Kidney (tissue), 14 donors: ENCODE data around the gene PPHLN1. TPM values are rescaled to one million over a fixed set of nuclear protein-coding genes. Genes with fewer than 3 reads are reported as not detected.

ENCODE experiments used
- DNase-seq, 5 donors: peaks; one replicate each; pipeline ENCODE4 v3.0.0-alpha.2; 2013 to 2020
- FAIRE-seq: peaks from 2 replicates; lab custom pipeline; 2012; peaks lifted over from hg19 to GRCh38; lab: Jason Lieb, UNC
- H3K27ac ChIP-seq, 2 donors: one replicate each; pipeline ENCODE4 v1.7.0; 2013; ENCODE audit warnings: low read depth in 2 of 2, low read length in 2 of 2, inconsistent platforms in 1 of 2
- H3K27me3 ChIP-seq: one replicate; pipeline ENCODE4 v1.7.1; 2013; ENCODE audit warnings: low read length, inconsistent platforms; ENCODE audit not compliant: control insufficient read depth, insufficient read depth
- H3K36me3 ChIP-seq, 3 donors: one replicate each; pipeline versions ENCODE4 v1.7.0 to v1.7.1; 2013; ENCODE audit warnings: low read length in 3 of 3, control low read depth in 1 of 3, inconsistent platforms in 1 of 3; ENCODE audit not compliant: insufficient read depth in 3 of 3, control insufficient read depth in 2 of 3
- H3K4me1 ChIP-seq, 3 donors: one replicate each; pipeline versions ENCODE4 v1.7.0 to v1.7.1; 2013; ENCODE audit warnings: low read length in 3 of 3, inconsistent platforms in 1 of 3, low read depth in 1 of 3; ENCODE audit not compliant: control insufficient read depth in 2 of 3, insufficient read depth in 2 of 3
- H3K4me3 ChIP-seq, 3 donors: one replicate each; pipeline versions ENCODE4 v1.7.0 to v1.8.1; 2013; ENCODE audit warnings: low read length in 3 of 3, control low read depth in 1 of 3, inconsistent platforms in 1 of 3
- H3K9ac ChIP-seq, 3 donors: one replicate each; pipeline versions ENCODE4 v1.7.0 to v1.7.1; 2013; ENCODE audit warnings: low read length in 3 of 3, control low read depth in 1 of 3, inconsistent platforms in 1 of 3
- H3K9me3 ChIP-seq, 3 donors: one replicate each; pipeline versions ENCODE4 v1.7.0 to v1.7.1; 2013; ENCODE audit warnings: low read length in 3 of 3, control low read depth in 1 of 3, inconsistent platforms in 1 of 3; ENCODE audit not compliant: control insufficient read depth in 2 of 3, insufficient read depth in 1 of 3
- intact Hi-C: fragments of 100-400 bp; cut with DNase I; formaldehyde crosslinking; loops from one replicate; pipeline ENCODE4 v1.11.1; 2022
- polyA plus RNA-seq: library from polyadenylated mRNA; stranded (reverse); fragments of 350-450 nt; fragmentation: Illumina TruSeq; extraction: RNeasy Lipid Tissue Mini Kit (QIAGEN cat#74804); gene quantifications from one replicate; pipeline ENCODE4 v1.2.3, GENCODE V29; 2014; ENCODE audit warnings: low read depth, low replicate concordance; ENCODE audit not compliant: insufficient read depth
- total RNA-seq: library from RNA; stranded (reverse); fragmentation: NEBNext Ultra II Directional; extraction: Animal tissue kit (Norgen Biotek cat#: 25700); gene quantifications from one replicate; pipeline ENCODE4 v1.2.1, GENCODE V29; 2021
- TF ChIP-seq, protein P1 (sequence below): IDR thresholded peaks from 3 replicates; pipeline ENCODE4 v1.5.1; 2012; ENCODE audit warnings: mild to moderate bottlenecking, moderate library complexity, borderline replicate concordance; ENCODE audit not compliant: insufficient read depth; ENCODE audit errors: extremely low read depth
- donor health status: control.
- donor health status: control.
- donor health status: control.
- donor health status: control.
- donor health status: control.
- donor health status: DM: yes; HTN: yes; CAD: no.
- donor health status: Normal renal cell carcinoma (clear cell type).

Gene PPHLN1
- total and polyA plus RNA-seq, 2 donors from 2014 or later = 32.0 to 51.9 TPM

DNA sequence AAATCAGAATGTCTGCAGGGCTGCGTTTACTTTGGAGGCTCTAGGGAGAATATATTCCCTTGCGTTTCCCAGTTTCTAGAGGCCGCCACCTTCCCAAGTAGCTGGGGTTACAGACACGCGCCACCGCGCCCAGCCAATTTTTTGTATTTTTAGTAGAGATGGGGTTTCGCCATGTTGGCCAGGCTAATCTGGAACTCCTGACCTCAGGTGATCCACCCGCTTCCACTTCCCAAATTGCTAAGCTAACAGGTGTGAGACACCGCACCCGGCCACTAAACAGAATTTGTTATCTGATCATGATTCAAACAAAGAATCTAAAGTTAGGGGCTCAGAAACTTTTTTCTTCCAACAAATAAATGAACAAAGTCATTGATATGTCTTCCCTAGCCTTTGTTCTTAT is 114.6 kb downstream of the PPHLN1 start:
- Histone ChIP-seq H3K36me3 (peaks cover 0 to 5% (median 0%) of the 10 kb centered on the region in 3 donors), H3K4me3 (no peak overlapping the region), H3K27ac (no peak overlapping the region), H3K9ac (no peak overlapping the region), H3K4me1 (no peaks in the 10 kb centered on the region), H3K27me3 (no peaks in the 10 kb centered on the region), H3K9me3 (peaks cover 0 to 14% (median 0%) of the 10 kb centered on the region in 3 donors)
- DNase-seq (no peak), FAIRE-seq (no peak)
- TF ChIP-seq, protein P1, sequence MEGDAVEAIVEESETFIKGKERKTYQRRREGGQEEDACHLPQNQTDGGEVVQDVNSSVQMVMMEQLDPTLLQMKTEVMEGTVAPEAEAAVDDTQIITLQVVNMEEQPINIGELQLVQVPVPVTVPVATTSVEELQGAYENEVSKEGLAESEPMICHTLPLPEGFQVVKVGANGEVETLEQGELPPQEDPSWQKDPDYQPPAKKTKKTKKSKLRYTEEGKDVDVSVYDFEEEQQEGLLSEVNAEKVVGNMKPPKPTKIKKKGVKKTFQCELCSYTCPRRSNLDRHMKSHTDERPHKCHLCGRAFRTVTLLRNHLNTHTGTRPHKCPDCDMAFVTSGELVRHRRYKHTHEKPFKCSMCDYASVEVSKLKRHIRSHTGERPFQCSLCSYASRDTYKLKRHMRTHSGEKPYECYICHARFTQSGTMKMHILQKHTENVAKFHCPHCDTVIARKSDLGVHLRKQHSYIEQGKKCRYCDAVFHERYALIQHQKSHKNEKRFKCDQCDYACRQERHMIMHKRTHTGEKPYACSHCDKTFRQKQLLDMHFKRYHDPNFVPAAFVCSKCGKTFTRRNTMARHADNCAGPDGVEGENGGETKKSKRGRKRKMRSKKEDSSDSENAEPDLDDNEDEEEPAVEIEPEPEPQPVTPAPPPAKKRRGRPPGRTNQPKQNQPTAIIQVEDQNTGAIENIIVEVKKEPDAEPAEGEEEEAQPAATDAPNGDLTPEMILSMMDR = no peak
- intact Hi-C loops = no loop called here

DNA sequence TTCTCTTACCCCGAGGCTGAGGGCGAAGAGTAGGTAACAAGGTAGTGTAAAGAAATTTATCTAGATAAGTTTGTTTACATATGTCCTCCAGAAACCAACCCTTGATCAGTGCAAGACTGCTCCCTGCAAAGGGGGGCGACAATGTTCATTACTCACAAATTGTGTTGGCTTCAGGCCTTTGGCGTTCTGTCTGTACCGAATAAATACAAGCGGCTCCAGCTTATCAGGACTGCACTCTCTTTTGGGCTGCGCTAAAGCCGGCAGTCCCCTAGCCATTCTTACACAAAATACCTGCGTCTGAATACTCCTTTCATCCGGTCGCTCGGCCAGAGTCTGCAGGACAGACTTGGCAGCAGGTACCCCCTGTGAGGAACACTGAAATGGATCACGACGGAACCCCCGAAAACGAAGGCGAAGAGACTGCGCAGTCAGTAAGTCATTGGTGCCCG is 116.4 kb downstream of the PPHLN1 start:
- Histone ChIP-seq H3K9me3 (peaks cover 0 to 14% (median 0%) of the 10 kb centered on the region in 3 donors), H3K27me3 (no peaks in the 10 kb centered on the region), H3K27ac (no peak overlapping the region), H3K4me3 (no peak overlapping the region), H3K4me1 (no peaks in the 10 kb centered on the region), H3K36me3 (peaks cover 0 to 5% (median 0%) of the 10 kb centered on the region in 3 donors), H3K9ac (no peak overlapping the region)
- FAIRE-seq (no peak), DNase-seq (no peak)
- intact Hi-C loops = no loop called here
- TF ChIP-seq, protein P1 = no peak

DNA sequence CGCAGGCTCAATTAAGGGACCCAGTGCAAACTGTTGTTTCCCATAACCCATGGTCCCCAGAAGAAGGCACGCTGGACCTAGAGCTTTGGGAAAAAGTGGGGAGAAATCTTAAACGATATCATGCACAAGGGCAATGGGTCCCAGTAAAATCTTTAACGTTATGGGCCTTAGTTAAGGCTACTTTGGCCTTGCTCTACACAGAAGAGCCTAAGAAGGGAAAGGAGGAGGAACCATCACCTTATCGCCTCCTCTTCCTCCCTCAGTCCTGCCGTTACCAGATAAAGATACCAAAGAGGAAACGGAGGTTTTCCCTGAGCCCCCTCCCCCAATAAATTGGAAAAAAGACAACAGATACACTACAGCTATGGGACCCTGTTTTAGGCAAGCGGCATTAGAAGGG is 116.9 kb downstream of the PPHLN1 start:
- H3K27me3 ChIP-seq = no peaks in the 10 kb centered on the region
- H3K9ac ChIP-seq = no peak overlapping the region
- FAIRE-seq (no peak), DNase-seq (no peak)
- H3K9me3 ChIP-seq = peaks cover 0 to 14% (median 0%) of the 10 kb centered on the region in 3 donors
- TF ChIP-seq, protein P1 = no peak
- H3K4me3 ChIP-seq = no peak overlapping the region
- H3K27ac ChIP-seq = no peak overlapping the region
- peaks cover 0 to 5% (median 0%) of the 10 kb centered on the region in 3 donors for H3K36me3 ChIP-seq
- intact Hi-C loops = no loop called here
- H3K4me1 ChIP-seq = no peaks in the 10 kb centered on the region
